Caco-2 (cell line): ENCODE data around the gene CPN2. TPM values are rescaled to one million over a fixed set of nuclear protein-coding genes. Genes with fewer than 3 reads are reported as not detected.

ENCODE experiments used
- BruUV-seq: library from RNA; stranded (reverse); fragments of 400-500 nt; replicated peaks from 2 replicates; lab custom pipeline; 2021; lab: Mats Ljungman, UMichigan
- CTCF ChIA-PET: fragments of 300-600 bp; sonication (Branson Sonifier 250); formaldehyde crosslinking; loops from one replicate; lab custom pipeline; 2022; ENCODE audit warnings: antibody characterized with exemption; lab: Charles Lee
- POLR2A ChIA-PET: fragments of 300-600 bp; sonication (Branson Sonifier 250); formaldehyde crosslinking; loops from one replicate; lab custom pipeline; 2022; ENCODE audit warnings: antibody characterized with exemption; lab: Charles Lee
- DNase-seq, 2 experiments: peaks; one replicate each; pipeline versions ENCODE4 v3.0.0 to v3.0.0-alpha.2; 2020 to 2022
- H3K27me3 ChIP-seq: replicated peaks from 2 replicates; pipeline ENCODE4 v1.6.0; 2011; ENCODE audit warnings: low read length; ENCODE audit not compliant: control insufficient read depth, insufficient read depth
- H3K36me3 ChIP-seq: 2 replicates; pipeline ENCODE4 v1.5.1; 2011; ENCODE audit warnings: low read length; ENCODE audit not compliant: control insufficient read depth, insufficient read depth
- H3K4me1 ChIP-seq: fragments of 250-450 bp; sonication (Bioruptor Pico); 2 replicates; pipeline ENCODE4 v1.5.1; 2020; ENCODE audit warnings: mild to moderate bottlenecking
- H3K4me3 ChIP-seq: 2 replicates; pipeline ENCODE4 v1.5.1; 2011; ENCODE audit warnings: low read depth, mild to moderate bottlenecking, control low read depth, low read length
- H3K9me3 ChIP-seq: fragments of 250-450 bp; sonication (Bioruptor Pico); 2 replicates; pipeline ENCODE4 v1.5.1; 2020; ENCODE audit warnings: mild to moderate bottlenecking, moderate library complexity
- H3K27ac Mint-ChIP-seq: one replicate; pipeline ENCODE4 v1.8.0; 2022; ENCODE audit warnings: mixed read lengths; ENCODE audit not compliant: unreplicated experiment
- H3K27me3 Mint-ChIP-seq: one replicate; pipeline ENCODE4 v1.8.0; 2022; ENCODE audit warnings: mixed read lengths; ENCODE audit not compliant: insufficient read depth, unreplicated experiment
- H3K36me3 Mint-ChIP-seq: one replicate; pipeline ENCODE4 v1.8.0; 2022; ENCODE audit warnings: mild to moderate bottlenecking, mixed read lengths; ENCODE audit not compliant: insufficient read depth, unreplicated experiment
- H3K4me1 Mint-ChIP-seq: one replicate; pipeline ENCODE4 v1.8.0; 2022; ENCODE audit warnings: low read depth, mixed read lengths; ENCODE audit not compliant: unreplicated experiment
- H3K4me3 Mint-ChIP-seq: one replicate; pipeline ENCODE4 v1.8.0; 2022; ENCODE audit warnings: mild to moderate bottlenecking, moderate library complexity, mixed read lengths; ENCODE audit not compliant: unreplicated experiment
- H3K9me3 Mint-ChIP-seq: one replicate; pipeline ENCODE4 v1.8.0; 2022; ENCODE audit warnings: mixed read lengths; ENCODE audit not compliant: unreplicated experiment
- CTCF ChIP-seq, 2 experiments: fragments of 200-600 bp in 1 of 2; IDR thresholded peaks; 1 replicate in 1 of 2; 2 replicates in 1 of 2; pipeline versions ENCODE4 v1.5.1 to v1.8.0; 2011 to 2022; ENCODE audit warnings: antibody characterized with exemption in 1 of 2, control low read depth in 1 of 2, inconsistent platforms in 1 of 2, low read depth in 1 of 2, low read length in 1 of 2, mild to moderate bottlenecking in 1 of 2, moderate library complexity in 1 of 2; ENCODE audit not compliant: insufficient read depth in 1 of 2, severe bottlenecking in 1 of 2, unreplicated experiment in 1 of 2
- intact Hi-C: fragments of 100-400 bp; cut with micrococcal nuclease; formaldehyde crosslinking; loops from one replicate; pipeline ENCODE4 v1.10.0; 2022; ENCODE audit not compliant: unreplicated experiment
- total RNA-seq: library from RNA; stranded (reverse); gene quantifications from 2 replicates; pipeline ENCODE4 v1.2.3, GENCODE V29; 2022

Gene CPN2
- total RNA-seq, 1 experiment from 2014 or later = not detected

- intact Hi-C loops = no loop called here
- Mint-ChIP-seq H3K4me1 (no peaks in the 10 kb centered on the region), H3K27me3 (no peaks in the 10 kb centered on the region), H3K9me3 (no peaks in the 10 kb centered on the region), H3K36me3 (no peaks in the 10 kb centered on the region), H3K4me3 (no peak overlapping the region), H3K27ac (no peak overlapping the region)
- no peak for DNase-seq
- Histone ChIP-seq H3K4me3 (no peak overlapping the region), H3K4me1 (no peaks in the 10 kb centered on the region), H3K36me3 (no peaks in the 10 kb centered on the region), H3K9me3 (no peaks in the 10 kb centered on the region), H3K27me3 (no peaks in the 10 kb centered on the region)
- ChIA-PET POLR2A (interaction anchor here (0.6 kb wide), 1 partner anchor 423 kb away, joined by 3 read pairs; no protein-coding TSS in a partner anchor), CTCF (no interaction called here)
- no peak for TF ChIP-seq CTCF (IDR thresholded peaks at IDR 0.05; ENCODE audit: insufficient read depth in 1 of 2, low read depth in 1 of 2, low read length in 1 of 2, severe bottlenecking in 1 of 2, unreplicated experiment in 1 of 2)
- BruUV-seq = no TSS peak
Measured at GRCh38 chr3:194380326-194380725, 29.2 kb upstream of the CPN2 start.

GRCh38 chr3:194379651-194380050 lies 28.5 kb upstream of the CPN2 start:
- H3K4me1 ChIP-seq = no peaks in the 10 kb centered on the region
- H3K36me3 ChIP-seq = no peaks in the 10 kb centered on the region
- H3K9me3 Mint-ChIP-seq = no peaks in the 10 kb centered on the region
- no peak overlapping the region for H3K4me3 Mint-ChIP-seq
- H3K27me3 Mint-ChIP-seq = no peaks in the 10 kb centered on the region
- BruUV-seq = no TSS peak
- no peaks in the 10 kb centered on the region for H3K4me1 Mint-ChIP-seq
- H3K27ac Mint-ChIP-seq = no peak overlapping the region
- H3K27me3 ChIP-seq = no peaks in the 10 kb centered on the region
- no peaks in the 10 kb centered on the region for H3K9me3 ChIP-seq
- intact Hi-C loops = no loop called here
- no peaks in the 10 kb centered on the region for H3K36me3 Mint-ChIP-seq
- no peak overlapping the region for H3K4me3 ChIP-seq
- ChIA-PET CTCF (interaction anchor here (0.6 kb wide), 1 partner anchor 127 kb away, joined by 8 read pairs; no protein-coding TSS in a partner anchor), POLR2A (no interaction called here)
- TF ChIP-seq CTCF (IDR thresholded peaks at IDR 0.05; ENCODE audit: insufficient read depth in 1 of 2, low read depth in 1 of 2, low read length in 1 of 2, severe bottlenecking in 1 of 2, unreplicated experiment in 1 of 2) = no peak
- no peak for DNase-seq

- Mint-ChIP-seq H3K4me1 (no peaks in the 10 kb centered on the region), H3K27ac (no peak overlapping the region), H3K9me3 (no peaks in the 10 kb centered on the region), H3K4me3 (no peak overlapping the region), H3K36me3 (no peaks in the 10 kb centered on the region), H3K27me3 (no peaks in the 10 kb centered on the region)
- H3K9me3 ChIP-seq = no peaks in the 10 kb centered on the region
- H3K27me3 ChIP-seq = no peaks in the 10 kb centered on the region
- no peak for TF ChIP-seq CTCF (IDR thresholded peaks at IDR 0.05; ENCODE audit: insufficient read depth in 1 of 2, low read depth in 1 of 2, low read length in 1 of 2, severe bottlenecking in 1 of 2, unreplicated experiment in 1 of 2)
- no peaks in the 10 kb centered on the region for H3K4me1 ChIP-seq
- ChIA-PET POLR2A (no interaction called here), CTCF (interaction anchor here (0.6 kb wide), 1 partner anchor 127 kb away, joined by 8 read pairs; no protein-coding TSS in a partner anchor)
- intact Hi-C loops = no loop called here
- H3K4me3 ChIP-seq = no peak overlapping the region
- BruUV-seq = no TSS peak
- DNase-seq = no peak
- no peaks in the 10 kb centered on the region for H3K36me3 ChIP-seq
Measured at GRCh38 chr3:194379231-194379630, 28.1 kb upstream of the CPN2 start.
